Transverse colon (tissue), 4 donors: ENCODE data around the gene PER2. TPM values are rescaled to one million over a fixed set of nuclear protein-coding genes. Genes with fewer than 3 reads are reported as not detected.

Experiments
- DNase-seq: peaks from one replicate; pipeline ENCODE4 v3.0.0-alpha.2; 2019
- H3K27ac ChIP-seq, 4 donors: fragments of 200-600 bp; sonication (generic); 2 replicates each; pipeline ENCODE4 v1.5.1; 2016 to 2018; ENCODE audit warnings: inconsistent platforms in 4 of 4
- H3K27me3 ChIP-seq: fragments of 200-600 bp; sonication (generic); 2 replicates; pipeline ENCODE4 v1.5.1; 2017; ENCODE audit warnings: inconsistent platforms
- H3K36me3 ChIP-seq, 4 donors: fragments of 200-600 bp; sonication (generic); 2 replicates each; pipeline ENCODE4 v1.5.1; 2017 to 2019; ENCODE audit warnings: inconsistent platforms in 4 of 4
- H3K4me1 ChIP-seq, 4 donors: fragments of 200-600 bp; sonication (generic); 2 replicates each; pipeline ENCODE4 v1.5.1; 2017 to 2020; ENCODE audit warnings: inconsistent platforms in 4 of 4
- H3K4me3 ChIP-seq, 4 donors: fragments of 200-600 bp; sonication (generic); 1 replicate in 1 of 4; 2 replicates in 3 of 4; pipeline versions ENCODE4 v1.5.1 to v1.6.1; 2017 to 2019; ENCODE audit warnings: inconsistent platforms in 4 of 4
- H3K9me3 ChIP-seq, 2 donors: fragments of 200-600 bp; sonication (generic); 2 replicates each; pipeline ENCODE4 v1.5.1; 2017 to 2019; ENCODE audit warnings: inconsistent platforms in 2 of 2
- CTCF ChIP-seq, 5 experiments: fragments of 200-600 bp in 3 of 5; fragments of 450-650 bp in 2 of 5; sonication (generic) in 3 of 5; IDR thresholded peaks; 1 replicate in 2 of 5; 2 replicates in 3 of 5; pipeline ENCODE4 v1.5.1; 2016 to 2017; ENCODE audit warnings: antibody characterized with exemption in 5 of 5, inconsistent platforms in 3 of 5, mild to moderate bottlenecking in 2 of 5, moderate library complexity in 1 of 5
- EP300 ChIP-seq: sonication (generic); formaldehyde crosslinking; IDR thresholded peaks from one replicate; pipeline ENCODE4 v1.6.1; 2017; ENCODE audit warnings: antibody characterized with exemption, low read depth
- POLR2A ChIP-seq: fragments of 450-650 bp; IDR thresholded peaks from one replicate; pipeline ENCODE4 v1.6.1; 2016; ENCODE audit warnings: antibody characterized with exemption, mild to moderate bottlenecking, moderate library complexity
- POLR2AphosphoS5 ChIP-seq, 3 donors: sonication (generic); formaldehyde crosslinking; IDR thresholded peaks; one replicate each; pipeline ENCODE4 v1.6.1; 2016; ENCODE audit warnings: antibody characterized with exemption in 3 of 3
- WGBS, 2 donors: methylation state at CpG; one replicate each; pipeline ENCODE4 v1.1.5; 2018; ENCODE audit warnings: low coverage in 1 of 2; 5-methylcytosine and 5-hydroxymethylcytosine counted together
- in situ Hi-C, 4 donors: fragments of 200-750 bp; cut with MboI; loops; one replicate each; pipeline versions ENCODE4 v1.15.0 to v1.15.1; 2017; ENCODE audit warnings: low sequenced_read_pairs in 3 of 4, low pct_ligation_motif_present in 1 of 4, low pct_unique_long_range_greater_than_20kb in 1 of 4
- intact Hi-C: fragments of 100-400 bp; cut with DNase I; formaldehyde crosslinking; loops from one replicate; pipeline ENCODE4 v1.15.1; 2023; ENCODE audit warnings: low total_unique reads
- total RNA-seq, 4 donors: library from RNA; depleted of rRNA; stranded (reverse); fragments of >200 nt; gene quantifications; one replicate each; pipeline ENCODE4 v1.1.0, GENCODE V29; 2016

The PER2 gene
- total RNA-seq: 10 to 100 TPM; 19.1 to 67.3 (median 32.3) TPM

- Histone ChIP-seq H3K4me1 (peaks cover 41 to 68% (median 64%) of the 10 kb centered on the region in 4 donors), H3K9me3 (no peaks in the 10 kb centered on the region), H3K4me3 (peak within 1 kb of the TSS; percentile 79 to 96 (median 84)), H3K27ac (peak within 1 kb of the TSS; percentile 92 to 98 (median 95)), H3K27me3 (no peaks in the 10 kb centered on the region), H3K36me3 (no peaks in the 10 kb centered on the region)
- intact Hi-C loops: no loop called here
- in situ Hi-C loops: no loop called here
- WGBS, 2 donors: 3% methylated on average over 21 of the region's 65 CpGs; no CpG with 5 or more reads in 1 of the 2 donors
- DNase-seq: peak; percentile 70
- TF ChIP-seq POLR2AphosphoS5 (IDR thresholded peaks at IDR 0.05) (peak; percentile 12 to 84 (median 27)), EP300 (no peak), POLR2A (peak; percentile 78), CTCF (IDR thresholded peaks at IDR 0.05) (peak in 1 of 5 experiments; percentile 26)
Measured at GRCh38 chr2:238287737-238288649, at the start of gene PER2. Gene PER2, minus strand, starts transcription at chr2:238288610. Its CDS starts 10,674 bp downstream, at chr2:238277936.

- H3K4me1 ChIP-seq: peaks cover 0 to 9% (median 0%) of the 10 kb centered on the region in 4 donors
- no peaks in the 10 kb centered on the region for H3K9me3 ChIP-seq
- intact Hi-C loops: no loop called here
- H3K27me3 ChIP-seq: no peaks in the 10 kb centered on the region
- no peak overlapping the region for H3K27ac ChIP-seq
- DNase-seq: no peak
- no peak overlapping the region for H3K4me3 ChIP-seq
- no peaks in the 10 kb centered on the region for H3K36me3 ChIP-seq
- 79 to 90% methylated on average over 5 of the region's 5 CpGs for WGBS, 2 donors
- TF ChIP-seq CTCF (IDR thresholded peaks at IDR 0.05) (no peak), POLR2AphosphoS5 (IDR thresholded peaks at IDR 0.05) (no peak), POLR2A (no peak), EP300 (no peak)
- in situ Hi-C loops: no loop called here
Measured at GRCh38 chr2:238337846-238338245, 49.4 kb upstream of the PER2 start.

- intact Hi-C loops: no loop called here
- H3K9me3 ChIP-seq: no peaks in the 10 kb centered on the region
- 91% methylated on average over 5 of the region's 5 CpGs; no CpG with 5 or more reads in 1 of the 2 donors for WGBS, 2 donors
Measured at GRCh38 chr2:238336793-238337444, 48.5 kb upstream of the PER2 start.

More at GRCh38 chr2:238336793-238337444, 48.5 kb upstream of the PER2 start:
- Histone ChIP-seq H3K4me3 (no peak overlapping the region), H3K27me3 (no peaks in the 10 kb centered on the region), H3K27ac (no peak overlapping the region), H3K4me1 (peaks cover 0 to 9% (median 0%) of the 10 kb centered on the region in 4 donors), H3K36me3 (no peaks in the 10 kb centered on the region)
- TF ChIP-seq POLR2AphosphoS5 (IDR thresholded peaks at IDR 0.05): no peak
- TF ChIP-seq POLR2A: no peak
- TF ChIP-seq EP300: no peak
- no peak for TF ChIP-seq CTCF (IDR thresholded peaks at IDR 0.05)
- in situ Hi-C loops: no loop called here
- no peak for DNase-seq
